GM12873 (cell line): ENCODE data around the gene ADRA2C.

Experiments used
- TF ChIP-seq, protein P1 (sequence below): IDR thresholded peaks from 2 replicates; pipeline ENCODE4 v1.5.1; 2012; ENCODE audit warnings: low read depth, mild to moderate bottlenecking, moderate library complexity, low read length, control low read depth; ENCODE audit not compliant: insufficient read depth; ENCODE audit errors: missing control alignments

Gene ADRA2C

DNA sequence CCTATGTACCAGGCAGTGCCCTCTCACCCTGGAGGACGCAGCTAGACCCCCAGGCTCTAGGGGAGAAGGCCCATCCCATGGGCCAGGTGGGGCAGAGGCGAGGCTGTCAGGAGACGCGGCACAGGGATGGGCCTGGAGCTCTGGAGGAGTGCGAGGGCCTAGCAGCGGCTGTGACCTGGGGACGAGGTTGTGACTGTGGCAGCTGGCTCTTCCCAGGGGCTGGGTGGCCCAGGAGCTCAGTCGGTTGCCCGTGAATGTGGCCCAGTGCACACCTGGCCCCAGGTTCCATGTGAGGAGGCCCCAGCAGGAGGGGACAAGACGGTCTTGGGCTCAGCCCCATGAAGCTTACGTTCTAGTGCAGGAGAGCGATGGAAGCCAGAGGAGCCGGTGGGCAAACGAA lies 31.0 kb upstream of the ADRA2C start:
- TF ChIP-seq, protein P1, sequence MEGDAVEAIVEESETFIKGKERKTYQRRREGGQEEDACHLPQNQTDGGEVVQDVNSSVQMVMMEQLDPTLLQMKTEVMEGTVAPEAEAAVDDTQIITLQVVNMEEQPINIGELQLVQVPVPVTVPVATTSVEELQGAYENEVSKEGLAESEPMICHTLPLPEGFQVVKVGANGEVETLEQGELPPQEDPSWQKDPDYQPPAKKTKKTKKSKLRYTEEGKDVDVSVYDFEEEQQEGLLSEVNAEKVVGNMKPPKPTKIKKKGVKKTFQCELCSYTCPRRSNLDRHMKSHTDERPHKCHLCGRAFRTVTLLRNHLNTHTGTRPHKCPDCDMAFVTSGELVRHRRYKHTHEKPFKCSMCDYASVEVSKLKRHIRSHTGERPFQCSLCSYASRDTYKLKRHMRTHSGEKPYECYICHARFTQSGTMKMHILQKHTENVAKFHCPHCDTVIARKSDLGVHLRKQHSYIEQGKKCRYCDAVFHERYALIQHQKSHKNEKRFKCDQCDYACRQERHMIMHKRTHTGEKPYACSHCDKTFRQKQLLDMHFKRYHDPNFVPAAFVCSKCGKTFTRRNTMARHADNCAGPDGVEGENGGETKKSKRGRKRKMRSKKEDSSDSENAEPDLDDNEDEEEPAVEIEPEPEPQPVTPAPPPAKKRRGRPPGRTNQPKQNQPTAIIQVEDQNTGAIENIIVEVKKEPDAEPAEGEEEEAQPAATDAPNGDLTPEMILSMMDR = no peak

GRCh38 chr4:3736290-3736689 lies 29.9 kb upstream of the ADRA2C start:
- TF ChIP-seq, protein P1 = no peak

DNA sequence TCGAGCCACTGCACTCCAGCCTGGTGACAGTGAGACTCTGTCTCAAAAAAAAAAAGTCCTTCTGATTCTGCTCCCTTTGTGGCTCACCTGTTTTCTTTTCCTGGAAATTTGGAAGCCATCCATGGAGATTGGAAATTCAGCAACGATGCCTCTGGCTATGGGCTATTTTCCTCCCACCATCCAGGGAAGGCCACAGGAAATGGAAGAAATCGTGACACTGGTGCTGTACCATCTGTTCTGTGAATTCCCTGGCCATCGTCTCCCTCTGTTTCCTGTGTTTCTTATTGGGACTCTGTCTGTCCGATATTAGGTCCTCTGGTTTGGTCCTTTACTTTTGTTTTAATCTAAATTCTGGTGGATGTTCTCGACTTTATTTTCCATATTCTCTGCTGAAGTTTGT lies 29.4 kb upstream of the ADRA2C start:
- TF ChIP-seq, protein P1 = no peak

GRCh38 chr4:3739577-3739976 lies 26.6 kb upstream of the ADRA2C start:
- TF ChIP-seq, protein P1 = no peak

DNA sequence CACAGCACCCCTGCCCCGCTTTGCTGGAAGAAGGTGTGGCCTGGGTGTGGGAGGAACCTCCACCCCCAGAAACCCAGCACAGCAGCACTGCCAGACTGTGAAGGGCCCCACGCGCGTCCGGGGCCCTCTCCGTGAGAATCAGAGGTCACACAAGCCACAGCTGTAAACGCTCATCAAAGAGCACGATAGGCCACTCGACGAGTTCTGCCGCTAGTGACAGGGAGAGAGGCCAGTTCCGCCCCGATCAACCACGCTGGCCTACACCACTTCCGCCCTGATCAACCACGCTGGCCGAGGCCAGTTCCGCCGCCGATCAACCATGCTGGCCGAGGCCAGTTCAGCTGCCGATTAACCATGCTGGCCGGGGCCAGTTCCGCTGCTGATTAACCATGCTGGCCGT lies 25.9 kb upstream of the ADRA2C start:
- TF ChIP-seq, protein P1 = no peak

- TF ChIP-seq, protein P1 = no peak
Observed at GRCh38 chr4:3741217-3742011, 24.8 kb upstream of the ADRA2C start.

DNA sequence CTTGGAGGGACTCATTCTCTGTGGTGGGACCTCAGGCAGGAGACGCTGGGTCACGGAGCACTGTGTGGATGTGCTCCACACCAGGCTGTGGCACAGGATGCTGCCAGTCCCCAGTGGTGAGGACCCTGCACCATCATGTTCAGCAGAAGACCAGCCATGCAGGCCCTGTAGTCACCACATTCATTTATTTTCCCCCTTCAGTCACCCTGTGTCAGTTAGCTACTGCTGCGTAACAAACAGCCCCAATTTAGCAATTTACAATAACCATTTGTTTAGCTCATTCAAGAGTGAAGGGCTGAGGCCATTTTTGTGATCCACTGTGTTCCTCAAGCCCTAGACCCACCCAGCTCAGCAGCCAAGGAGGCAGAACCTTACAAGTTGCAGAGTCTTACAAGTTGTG lies 23.6 kb upstream of the ADRA2C start:
- TF ChIP-seq, protein P1 = no peak
